Measurements from ENCODE around the gene PIGN.

The PIGN gene, protein sequence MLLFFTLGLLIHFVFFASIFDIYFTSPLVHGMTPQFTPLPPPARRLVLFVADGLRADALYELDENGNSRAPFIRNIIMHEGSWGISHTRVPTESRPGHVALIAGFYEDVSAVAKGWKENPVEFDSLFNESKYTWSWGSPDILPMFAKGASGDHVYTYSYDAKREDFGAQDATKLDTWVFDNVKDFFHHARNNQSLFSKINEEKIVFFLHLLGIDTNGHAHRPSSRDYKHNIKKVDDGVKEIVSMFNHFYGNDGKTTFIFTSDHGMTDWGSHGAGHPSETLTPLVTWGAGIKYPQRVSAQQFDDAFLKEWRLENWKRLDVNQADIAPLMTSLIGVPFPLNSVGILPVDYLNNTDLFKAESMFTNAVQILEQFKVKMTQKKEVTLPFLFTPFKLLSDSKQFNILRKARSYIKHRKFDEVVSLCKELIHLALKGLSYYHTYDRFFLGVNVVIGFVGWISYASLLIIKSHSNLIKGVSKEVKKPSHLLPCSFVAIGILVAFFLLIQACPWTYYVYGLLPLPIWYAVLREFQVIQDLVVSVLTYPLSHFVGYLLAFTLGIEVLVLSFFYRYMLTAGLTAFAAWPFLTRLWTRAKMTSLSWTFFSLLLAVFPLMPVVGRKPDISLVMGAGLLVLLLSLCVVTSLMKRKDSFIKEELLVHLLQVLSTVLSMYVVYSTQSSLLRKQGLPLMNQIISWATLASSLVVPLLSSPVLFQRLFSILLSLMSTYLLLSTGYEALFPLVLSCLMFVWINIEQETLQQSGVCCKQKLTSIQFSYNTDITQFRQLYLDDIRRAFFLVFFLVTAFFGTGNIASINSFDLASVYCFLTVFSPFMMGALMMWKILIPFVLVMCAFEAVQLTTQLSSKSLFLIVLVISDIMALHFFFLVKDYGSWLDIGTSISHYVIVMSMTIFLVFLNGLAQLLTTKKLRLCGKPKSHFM

GRCh38 chr18:62186774-62187542 is at the start of gene PIGN, which contains the start of gene RELCH:
Gene PIGN, minus strand, starts transcription at chr18:62187056. Its CDS starts 25,703 bp downstream, at chr18:62161353.
Gene RELCH, plus strand, starts transcription at chr18:62187255. Its CDS starts 251 bp downstream, at chr18:62187506.
- DNase-seq (ENCODE audit: low spot score), result peak; percentile 98

GRCh38 chr18:62236252-62236651 is 49.4 kb upstream of the PIGN start:
- no peak for DNase-seq (ENCODE audit: low spot score)

DNA sequence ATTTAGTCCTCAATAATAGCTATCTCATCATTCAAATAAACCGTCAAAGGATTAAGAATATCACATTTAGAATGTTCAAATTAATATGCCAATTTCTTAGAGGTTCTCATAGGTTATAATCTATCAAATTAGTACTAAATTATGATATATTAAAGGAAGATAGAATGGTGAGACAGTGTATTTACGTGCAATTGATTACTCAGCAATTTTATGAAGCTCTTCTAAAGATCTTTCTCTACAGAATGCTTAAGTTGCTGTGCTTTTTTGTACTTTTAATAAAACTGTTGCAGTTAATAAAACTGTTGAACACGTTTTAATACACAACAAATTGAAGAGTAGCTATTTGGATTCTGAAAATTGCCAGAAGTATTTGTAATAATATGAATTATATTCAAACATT is 39.2 kb upstream of the PIGN start:
- DNase-seq (ENCODE audit: low spot score), result no peak

DNA sequence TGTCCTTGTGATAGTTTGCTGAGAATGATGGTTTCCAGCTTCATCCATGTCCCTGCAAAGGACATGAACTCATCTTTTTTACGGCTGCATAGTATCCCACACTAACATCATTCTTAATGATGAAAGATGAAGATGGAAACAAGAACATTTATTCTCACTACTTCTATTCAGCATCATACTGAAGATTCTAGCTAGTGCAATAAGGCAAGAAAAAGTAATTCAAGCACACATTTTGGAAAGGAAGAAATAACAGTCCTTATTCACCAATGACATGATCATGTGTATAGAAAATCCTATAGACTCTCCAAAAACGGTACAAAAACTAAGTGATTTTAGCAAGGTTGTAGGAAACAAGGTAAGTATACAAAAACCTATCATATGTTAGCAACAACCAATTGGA is 37.4 kb upstream of the PIGN start:
- no peak for DNase-seq (ENCODE audit: low spot score)

- DNase-seq (ENCODE audit: low spot score), result no peak
These were observed 27.9 kb upstream of the PIGN start for GRCh38 chr18:62214790-62215189.

DNA sequence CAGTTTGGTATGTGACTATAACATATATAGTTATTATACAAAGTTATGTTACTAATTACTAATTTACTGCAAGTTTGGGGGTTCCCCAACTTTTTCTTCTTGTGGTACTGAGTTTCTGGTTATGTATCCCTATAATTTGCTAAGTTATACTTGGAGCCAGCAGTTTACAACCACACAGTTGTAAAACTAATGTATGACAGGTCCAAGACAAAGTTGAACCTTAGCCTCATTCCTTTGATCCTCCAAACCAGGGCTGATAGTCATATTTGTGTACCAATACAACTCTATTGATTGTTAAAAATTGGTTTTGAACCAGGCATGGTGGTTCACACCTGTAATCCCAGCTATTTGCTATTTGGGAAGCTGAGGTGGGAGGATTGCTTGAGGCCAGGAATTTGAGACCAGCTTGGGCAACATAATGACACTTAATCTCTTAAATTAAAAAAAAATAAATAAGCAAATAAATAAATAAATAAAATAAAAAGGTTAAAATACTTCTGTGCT is 24.5 kb upstream of the PIGN start:
- DNase-seq (ENCODE audit: low spot score), result no peak

GRCh38 chr18:62210138-62210537 is 23.3 kb upstream of the PIGN start:
- DNase-seq (ENCODE audit: low spot score), result no peak

DNA sequence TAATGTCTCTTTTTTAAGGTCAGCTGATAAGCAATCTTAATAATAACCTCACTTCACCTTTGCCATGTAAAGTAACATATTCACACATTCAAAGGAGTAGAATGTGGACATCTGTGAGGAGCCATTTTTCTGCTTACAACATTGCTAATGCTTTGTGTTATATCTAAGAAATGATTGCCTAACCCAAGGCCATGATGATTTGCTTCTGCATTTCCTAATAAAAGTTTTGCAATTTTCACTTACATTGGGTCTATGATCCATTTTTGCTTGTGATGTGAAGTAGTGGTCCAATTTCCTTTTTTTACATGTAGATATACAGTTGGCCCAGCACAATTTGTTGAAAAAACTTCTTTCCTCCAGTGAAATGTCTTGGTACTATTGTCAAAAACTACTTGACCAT is 22.2 kb upstream of the PIGN start:
- DNase-seq (ENCODE audit: low spot score), result no peak

DNA sequence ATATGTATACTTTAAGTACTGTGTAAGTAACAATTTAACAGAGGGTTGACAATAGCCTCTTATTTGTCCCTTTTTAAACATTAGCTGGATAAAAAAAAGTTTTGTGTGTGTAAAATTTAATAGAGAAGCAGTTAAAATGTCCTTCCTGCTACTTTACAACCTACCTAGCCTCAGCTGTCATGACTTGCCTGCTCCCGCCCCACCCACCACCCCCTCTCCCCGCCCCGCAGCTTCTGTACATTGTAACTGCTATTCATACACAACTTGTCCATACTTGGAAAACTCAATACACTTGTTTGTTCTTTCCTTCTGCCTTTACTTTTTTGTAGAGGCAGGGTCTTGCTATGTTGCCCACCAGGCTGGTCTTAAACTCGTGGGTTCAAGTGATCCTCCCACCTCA is 19.7 kb upstream of the PIGN start:
- no peak for DNase-seq (ENCODE audit: low spot score)

DNA sequence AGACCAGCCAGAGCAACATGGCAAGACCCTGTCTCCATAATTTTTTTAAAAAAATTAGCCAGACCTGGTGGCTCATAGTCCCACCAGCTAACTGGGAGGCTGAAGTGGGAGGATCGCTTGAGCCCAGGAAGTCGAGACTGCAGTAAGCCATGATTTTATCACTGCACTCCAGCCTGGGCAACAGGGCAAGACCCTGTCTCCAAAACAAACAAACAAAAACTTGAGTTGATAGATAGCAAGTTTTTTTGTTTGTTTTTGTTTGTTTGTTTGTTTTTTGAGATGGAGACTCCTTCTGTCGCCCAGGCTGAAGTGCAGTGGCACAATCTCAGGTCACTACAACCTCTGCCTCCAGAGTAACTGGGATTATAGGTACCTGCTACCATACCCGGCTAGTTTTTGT is 19.0 kb upstream of the PIGN start:
- DNase-seq (ENCODE audit: low spot score), result no peak

DNA sequence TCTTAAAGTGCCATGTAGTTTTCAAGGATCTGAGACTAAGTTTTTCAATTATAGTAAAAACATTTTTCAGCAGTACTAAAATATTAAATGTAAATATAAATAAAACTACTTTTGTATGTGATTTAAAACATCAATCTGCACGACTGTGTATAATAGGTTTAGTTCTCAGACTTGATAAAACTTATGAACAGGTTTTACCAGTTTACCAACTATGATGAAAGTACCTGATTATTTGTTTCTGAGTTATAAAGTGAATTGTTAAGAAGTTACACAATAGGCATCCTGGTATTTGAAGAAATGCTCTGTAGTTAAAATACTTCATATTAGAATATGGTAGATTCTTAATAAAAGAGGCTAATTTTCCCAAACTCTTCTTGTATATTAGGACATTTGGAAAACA is 15.0 kb upstream of the PIGN start:
- peak; percentile 51 for DNase-seq (ENCODE audit: low spot score)

DNA sequence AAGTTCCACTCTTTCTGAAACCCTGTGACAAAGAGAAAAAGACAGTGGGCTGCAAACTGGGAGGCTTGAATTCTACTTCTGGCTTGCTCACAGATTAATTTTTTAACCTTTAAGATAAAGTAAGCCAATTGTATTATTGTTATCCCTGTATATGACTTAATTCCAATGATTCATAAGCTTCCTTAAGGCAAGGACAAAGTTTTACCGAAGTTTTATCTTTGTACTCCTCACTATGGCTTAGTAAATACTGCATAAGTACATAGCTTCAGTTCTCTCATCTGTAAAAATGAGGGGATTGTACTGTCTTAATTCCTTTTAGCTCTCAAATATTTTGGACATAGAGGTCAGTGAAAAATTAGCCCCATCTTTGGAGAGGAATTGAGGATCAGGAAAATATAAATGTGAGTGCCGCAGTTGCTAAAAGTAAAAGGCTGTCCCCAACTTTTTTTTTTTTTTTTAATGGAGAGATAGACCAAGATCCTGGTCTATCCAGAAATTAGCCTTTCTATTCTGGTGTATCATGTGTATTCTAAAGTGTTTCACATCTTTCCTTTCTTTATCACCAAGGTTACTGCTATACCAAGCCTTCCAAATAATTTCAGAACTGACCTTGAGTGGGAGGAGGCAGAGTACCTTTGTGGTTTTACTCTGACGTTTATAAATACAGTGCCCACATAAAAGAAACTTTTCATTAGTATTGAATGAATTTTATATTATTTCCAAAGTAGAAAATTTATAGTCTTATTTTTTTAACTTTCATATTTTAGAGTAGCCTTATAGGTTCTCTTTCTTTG is 13.5 kb upstream of the PIGN start:
- no peak for DNase-seq (ENCODE audit: low spot score)

- DNase-seq (ENCODE audit: low spot score), result no peak
These were observed 12.8 kb upstream of the PIGN start for GRCh38 chr18:62199629-62200028.

DNA sequence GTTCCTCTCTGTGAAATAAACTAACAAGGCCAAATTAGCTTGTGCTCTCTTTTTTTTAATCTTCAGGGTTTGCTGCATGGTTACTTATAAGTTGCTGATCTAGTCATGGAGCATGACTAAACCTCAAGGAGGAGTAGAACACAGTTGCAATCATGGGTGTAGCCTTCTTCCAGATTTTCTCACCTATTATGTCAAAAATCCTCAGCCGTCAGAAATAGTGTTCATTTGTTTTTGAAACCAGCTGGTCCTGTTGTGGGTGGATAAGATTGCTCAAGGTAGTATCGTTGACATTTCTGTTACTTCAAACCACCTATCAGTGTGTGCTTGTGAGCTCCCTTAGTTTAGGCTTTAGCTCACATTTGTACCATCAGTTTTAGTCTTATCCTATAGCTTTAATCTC is 11.4 kb upstream of the PIGN start:
- DNase-seq (ENCODE audit: low spot score), result no peak

GRCh38 chr18:62196980-62197379 is 10.1 kb upstream of the PIGN start:
- DNase-seq (ENCODE audit: low spot score), result no peak

DNA sequence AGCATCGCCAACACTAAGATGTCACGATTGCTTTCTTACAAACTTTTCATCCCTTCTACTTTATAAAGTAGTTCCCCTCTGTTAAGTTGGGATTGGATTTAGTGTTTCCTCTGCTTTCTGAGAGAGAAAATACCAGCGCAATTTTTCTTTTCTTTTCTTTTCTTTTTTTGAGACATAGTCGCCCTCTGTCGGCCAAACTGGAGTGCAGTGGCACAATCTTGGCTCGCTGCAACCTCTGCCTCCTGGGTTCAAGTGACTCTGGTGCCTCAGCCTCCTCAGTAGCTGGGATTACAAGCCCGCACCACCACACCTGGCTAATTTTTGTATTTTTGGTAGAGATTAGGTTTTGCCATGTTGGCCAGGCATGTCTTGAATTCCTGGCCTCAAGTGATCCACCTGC is 9.2 kb upstream of the PIGN start:
- DNase-seq (ENCODE audit: low spot score), result no peak

GRCh38 chr18:62189208-62189607 is 2.4 kb upstream of the PIGN start:
- DNase-seq (ENCODE audit: low spot score), result no peak

DNA sequence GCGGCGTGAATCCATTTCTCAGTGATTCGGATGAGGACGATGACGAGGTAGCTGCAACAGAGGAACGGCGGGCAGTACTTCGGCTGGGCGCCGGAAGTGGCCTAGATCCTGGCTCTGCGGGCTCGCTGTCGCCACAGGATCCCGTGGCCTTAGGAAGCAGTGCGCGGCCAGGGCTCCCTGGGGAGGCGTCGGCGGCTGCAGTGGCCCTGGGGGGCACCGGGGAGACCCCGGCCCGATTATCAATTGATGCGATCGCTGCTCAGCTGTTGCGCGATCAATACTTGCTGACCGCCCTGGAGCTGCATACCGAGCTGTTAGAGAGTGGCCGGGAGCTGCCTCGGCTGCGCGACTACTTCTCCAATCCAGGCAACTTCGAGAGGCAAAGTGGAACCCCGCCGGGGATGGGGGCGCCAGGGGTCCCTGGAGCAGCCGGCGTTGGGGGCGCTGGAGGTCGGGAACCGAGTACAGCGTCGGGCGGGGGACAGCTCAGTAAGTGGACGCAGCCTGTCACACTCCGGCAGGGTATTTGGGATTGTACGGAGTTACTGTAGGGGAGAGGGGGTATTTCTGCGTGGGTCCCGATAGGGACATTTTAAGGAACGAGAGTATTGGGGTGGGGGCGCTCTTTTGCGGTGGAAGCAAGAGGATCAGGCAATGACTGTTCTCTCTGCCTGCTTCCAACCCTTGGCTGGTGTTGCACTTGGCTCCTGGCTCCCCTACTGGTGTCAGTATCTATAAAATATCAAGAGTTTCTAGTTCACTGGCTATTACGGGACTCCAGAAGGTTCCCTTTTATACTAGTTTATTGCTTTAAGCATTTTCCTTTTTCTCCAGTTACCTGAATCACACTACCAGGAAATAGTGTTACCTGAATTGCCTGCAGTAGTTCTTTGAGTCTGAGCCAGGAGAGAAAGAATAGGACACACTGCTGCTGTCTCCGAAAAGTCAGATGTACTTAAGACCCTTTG is 971 bp upstream of the PIGN start:
- peak; percentile 26 for DNase-seq (ENCODE audit: low spot score)

- no peak for DNase-seq (ENCODE audit: low spot score)
These were observed 420 bp downstream of the PIGN start for GRCh38 chr18:62186499-62186773.

GRCh38 chr18:62183578-62184195 is 3.2 kb downstream of the PIGN start:
- DNase-seq (ENCODE audit: low spot score), result peak; percentile 63

Data from LoVo (cell line).